HepG2 (cell line): ENCODE results near the gene PTGER4. TPM values are rescaled to one million over a fixed set of nuclear protein-coding genes. Genes with fewer than 3 reads are reported as not detected.

ENCODE experiments used
- ATAC-seq: fragments of 200-7000 bp; cut with Tn5 transposase; 3 replicates; pipeline ENCODE4 v1.9.1; 2020; ENCODE audit warnings: mild to moderate bottlenecking, moderate library complexity
- BruUV-seq: library from RNA; stranded (reverse); fragments of 400-500 nt; replicated peaks from 2 replicates; lab custom pipeline; 2021; lab: Mats Ljungman, UMichigan
- CTCF ChIA-PET: fragments of 300-600 bp; formaldehyde crosslinking; extraction: SDS; loops from one replicate; lab custom pipeline; 2021; ENCODE audit warnings: low total read pairs, inconsistent platforms, low intra/inter-chr PET ratio; lab: Yijun Ruan, JAX
- POLR2A ChIA-PET: fragments of 350-600 bp; sonication (Branson Sonifier 250); formaldehyde crosslinking; loops from one replicate; lab custom pipeline; 2020; ENCODE audit warnings: antibody characterized with exemption, inconsistent platforms; lab: Yijun Ruan, JAX
- DNase-seq: peaks from one replicate; pipeline ENCODE4 v3.0.0-alpha.2; 2015; ENCODE audit warnings: low spot score
- FAIRE-seq: peaks from 3 replicates; lab custom pipeline; 2011; peaks lifted over from hg19 to GRCh38; lab: Jason Lieb, UNC
- H2AFZ ChIP-seq: one replicate; pipeline ENCODE4 v1.6.1; 2011; ENCODE audit warnings: low read length, inconsistent platforms
- H3K27ac ChIP-seq: fragments of 300-600 bp; 3 replicates; pipeline ENCODE4 v1.8.0; 2011; ENCODE audit warnings: mixed run types, mild to moderate bottlenecking, mixed read lengths, low read length, inconsistent platforms; ENCODE audit not compliant: insufficient read depth; ENCODE audit errors: extremely low read length
- H3K27me3 ChIP-seq, 2 experiments: fragments of 200-600 bp in 1 of 2; 2 replicates in 1 of 2; 3 replicates in 1 of 2; pipeline versions ENCODE4 v1.6.0 to v1.8.0; 2011; ENCODE audit warnings: low read length in 2 of 2, mild to moderate bottlenecking in 2 of 2, moderate library complexity in 2 of 2, inconsistent platforms in 1 of 2; ENCODE audit not compliant: insufficient read depth in 2 of 2, control insufficient read depth in 1 of 2
- H3K36me3 ChIP-seq, 2 experiments: fragments of 200-600 bp in 1 of 2; replicated peaks in 1 of 2; 2 replicates in 1 of 2; 3 replicates in 1 of 2; pipeline versions ENCODE4 v1.5.1 to v1.8.0; 2011; ENCODE audit warnings: low read length in 2 of 2, inconsistent platforms in 1 of 2; ENCODE audit not compliant: insufficient read depth in 2 of 2, control insufficient read depth in 1 of 2
- H3K4me1 ChIP-seq: 2 replicates; pipeline ENCODE4 v1.5.1; 2012; ENCODE audit warnings: low read length, inconsistent platforms; ENCODE audit not compliant: insufficient read depth
- H3K4me2 ChIP-seq: 2 replicates; pipeline ENCODE4 v1.6.0; 2011; ENCODE audit warnings: low read depth, low read length, inconsistent platforms
- H3K4me3 ChIP-seq, 3 experiments: fragments of 200-600 bp in 1 of 3; sonication (generic), shearing (Covaris generic) in 1 of 3; replicated peaks in 1 of 3; 2 replicates each; pipeline ENCODE4 v1.5.1; 2011 to 2016; ENCODE audit warnings: low read length in 3 of 3, inconsistent platforms in 2 of 3, low read depth in 2 of 3, mild to moderate bottlenecking in 2 of 3, control low read depth in 1 of 3, mixed read lengths in 1 of 3; ENCODE audit not compliant: insufficient read depth in 1 of 3
- H3K79me2 ChIP-seq: one replicate; pipeline ENCODE4 v1.6.1; 2011; ENCODE audit warnings: low read length, inconsistent platforms; ENCODE audit not compliant: insufficient read depth
- H3K9ac ChIP-seq: 2 replicates; pipeline ENCODE4 v1.6.0; 2011; ENCODE audit warnings: mild to moderate bottlenecking, low read depth, low read length, inconsistent platforms; ENCODE audit not compliant: insufficient read depth
- H3K9me3 ChIP-seq: 2 replicates; pipeline ENCODE4 v1.5.1; 2012; ENCODE audit warnings: mild to moderate bottlenecking, low read length
- H4K20me1 ChIP-seq: 2 replicates; pipeline ENCODE4 v1.6.0; 2011; ENCODE audit warnings: inconsistent platforms, mild to moderate bottlenecking, low read length, moderate library complexity; ENCODE audit not compliant: insufficient read depth
- CEBPG ChIP-seq: IDR thresholded peaks from 2 replicates; pipeline ENCODE4 v1.6.1; 2016
- DNMT3B ChIP-seq: conservative IDR thresholded peaks from 2 replicates; pipeline ENCODE4 v1.6.1; 2016; ENCODE audit warnings: missing biosample characterization, control low read depth
- FOXJ3 ChIP-seq: sonication (generic); formaldehyde crosslinking; IDR thresholded peaks from 2 replicates; pipeline ENCODE4 v1.4.0; 2020; ENCODE audit warnings: missing genetic modification reagents, mild to moderate bottlenecking, borderline replicate concordance
- FOXM1 ChIP-seq: sonication (generic); formaldehyde crosslinking; IDR thresholded peaks from 2 replicates; pipeline ENCODE4 v1.5.0; 2020; ENCODE audit warnings: missing genetic modification reagents
- MED8 ChIP-seq: sonication (generic); formaldehyde crosslinking; IDR thresholded peaks from 2 replicates; pipeline ENCODE4 v1.8.1; 2023; ENCODE audit warnings: mild to moderate bottlenecking, missing genetic modification reagents; ENCODE audit not compliant: insufficient replicate concordance
- PRDM15 ChIP-seq: sonication (generic); formaldehyde crosslinking; IDR thresholded peaks from 2 replicates; pipeline ENCODE4 v1.4.0; 2020; ENCODE audit warnings: missing genetic modification reagents
- TFDP1 ChIP-seq: IDR thresholded peaks from 2 replicates; pipeline ENCODE4 v1.6.1; 2016; ENCODE audit warnings: missing compliant biosample characterization, missing genetic modification reagents, borderline replicate concordance
- ZBTB49 ChIP-seq: sonication (generic); formaldehyde crosslinking; IDR thresholded peaks from 2 replicates; pipeline ENCODE4 v1.4.0; 2020; ENCODE audit warnings: missing genetic modification reagents, borderline replicate concordance
- ZFX ChIP-seq: sonication (generic); formaldehyde crosslinking; IDR thresholded peaks from 2 replicates; pipeline ENCODE4 v1.4.0; 2020; ENCODE audit warnings: mild to moderate bottlenecking, low read depth, missing genetic modification reagents, moderate library complexity
- ZNF205 ChIP-seq: IDR thresholded peaks from 2 replicates; pipeline ENCODE4 v1.6.1; 2018; ENCODE audit warnings: missing biosample characterization, missing genetic modification reagents
- ZNF775 ChIP-seq: sonication (generic); formaldehyde crosslinking; IDR thresholded peaks from 2 replicates; pipeline ENCODE4 v1.4.0; 2020; ENCODE audit warnings: missing genetic modification reagents, mild to moderate bottlenecking, moderate library complexity, borderline replicate concordance
- WGBS: methylation state at CpG from one replicate; pipeline ENCODE4 v1.1.6; 2017; ENCODE audit warnings: low lambda C conversion rate; 5-methylcytosine and 5-hydroxymethylcytosine counted together
- in situ Hi-C: cut with HindIII; loops from 2 replicates; pipeline ENCODE4 v1.10.0; 2017; ENCODE audit warnings: low pct_unique_long_range_greater_than_20kb; ENCODE audit not compliant: extremely low pct_ligation_motif_present
- intact Hi-C: fragments of 100-400 bp; cut with micrococcal nuclease; formaldehyde crosslinking; loops from one replicate; pipeline ENCODE4 v1.10.0; 2022; ENCODE audit not compliant: unreplicated experiment
- polyA plus RNA-seq, 8 experiments: library from polyadenylated mRNA; depleted of rRNA in 3 of 8; stranded (reverse) in 7 of 8; unstranded in 1 of 8; fragments of >200 nt; fragmentation: Illumina TruSeq in 4 of 8; extraction: Trizol in 4 of 8; gene quantifications; 2 replicates each; pipeline versions ENCODE4 v1.2.1 to v1.2.3, GENCODE V29; 2011 to 2016; ENCODE audit warnings: low read depth in 4 of 8, missing spikeins in 1 of 8, mixed read lengths in 1 of 8; ENCODE audit not compliant: insufficient read depth in 1 of 8
- total RNA-seq, 5 experiments: library from RNA; depleted of rRNA; stranded (reverse); fragments of >200 nt; fragmentation: Illumina TruSeq; extraction: Trizol; gene quantifications; 2 replicates each; pipeline ENCODE4 v1.2.3, GENCODE V29; 2016; ENCODE audit warnings: low read depth in 1 of 5

Gene PTGER4
- total and polyA plus RNA-seq, 2 of the 13 experiments (the other 11 are each of a cell fraction or from before 2014, with no cell fraction given), result 0.01 to 0.11 TPM

- TF ChIP-seq MED8 (CRISPR knock-in tag) (no peak), TFDP1 (CRISPR knock-in tag) (no peak), ZBTB49 (no peak), FOXJ3 (CRISPR knock-in tag) (no peak), FOXM1 (CRISPR knock-in tag) (no peak)
- TF ChIP-seq, all 625 proteins: peak for 0
Observed at GRCh38 chr5:40716000-40716399, 36.3 kb downstream of the PTGER4 start (continued).

- intact Hi-C loops, result no loop called here
- H3K36me3 ChIP-seq, result peaks cover 0 to 5% of the 10 kb centered on the region in 2 experiments; a peak in 2 of 5 replicates
- DNase-seq (no peak), FAIRE-seq (no peak), ATAC-seq (no peak)
- no peaks in the 10 kb centered on the region for H3K27me3 ChIP-seq
- TF ChIP-seq ZFX (no peak), DNMT3B (no peak), ZNF775 (CRISPR knock-in tag) (no peak), ZNF205 (CRISPR knock-in tag) (no peak), CEBPG (CRISPR knock-in tag) (no peak), PRDM15 (CRISPR knock-in tag) (no peak)
- ChIA-PET POLR2A (no interaction called here), CTCF (no interaction called here)
- in situ Hi-C loops, result no loop called here
- H3K4me2 ChIP-seq, result no peak overlapping the region
- no peak overlapping the region for H2AFZ ChIP-seq
- H3K9me3 ChIP-seq, result no peaks in the 10 kb centered on the region
- H3K9ac ChIP-seq, result no peak overlapping the region
- H3K27ac ChIP-seq, result no peak overlapping the region
- no peaks in the 10 kb centered on the region for H4K20me1 ChIP-seq
- no peak overlapping the region for H3K4me3 ChIP-seq
- H3K4me1 ChIP-seq, result peaks cover 17% of the 10 kb centered on the region
- BruUV-seq, result no TSS peak
- 94% methylated on average over 2 of the region's 2 CpGs for WGBS
- no peaks in the 10 kb centered on the region for H3K79me2 ChIP-seq
Observed at GRCh38 chr5:40716590-40716989, 36.9 kb downstream of the PTGER4 start.
